H1 (cell line): Measurements from ENCODE around the gene TBC1D12. TPM values are rescaled to one million over a fixed set of nuclear protein-coding genes. Genes with fewer than 3 reads are reported as not detected.

Experiments
- CTCF ChIA-PET: fragments of 300-600 bp; sonication (Branson Sonifier 250); formaldehyde crosslinking; loops from one replicate; lab custom pipeline; 2021; ENCODE audit not compliant: partially characterized antibody; lab: Charles Lee
- POLR2A ChIA-PET: fragments of 300-600 bp; sonication (Branson Sonifier 250); formaldehyde crosslinking; loops from one replicate; lab custom pipeline; 2021; ENCODE audit warnings: inconsistent platforms; ENCODE audit not compliant: partially characterized antibody; lab: Charles Lee
- DNase-seq, 2 experiments: peaks; one replicate each; pipeline versions ENCODE4 v3.0.0 to v3.0.0-alpha.2; 2010 to 2022; ENCODE audit warnings: low spot score in 2 of 2, low read depth in 1 of 2, mixed read lengths in 1 of 2
- FAIRE-seq: peaks from 2 replicates; lab custom pipeline; 2011; peaks lifted over from hg19 to GRCh38; lab: Jason Lieb, UNC
- H2AFZ ChIP-seq: 2 replicates; pipeline ENCODE4 v1.8.1; 2012; ENCODE audit warnings: low read length, inconsistent platforms
- H2AK5ac ChIP-seq: 2 replicates; pipeline ENCODE4 v1.6.1; 2013; ENCODE audit warnings: low read depth, low read length
- H2BK120ac ChIP-seq: replicated peaks from 2 replicates; pipeline ENCODE3; 2013; ENCODE audit warnings: low read depth, low read length, inconsistent platforms
- H2BK12ac ChIP-seq: 2 replicates; pipeline ENCODE4 v1.6.1; 2013; ENCODE audit warnings: low read depth, low read length
- H2BK15ac ChIP-seq: 2 replicates; pipeline ENCODE4 v1.6.1; 2013; ENCODE audit warnings: low read length
- H2BK20ac ChIP-seq: 2 replicates; pipeline ENCODE4 v1.6.1; 2013; ENCODE audit warnings: low read length
- H2BK5ac ChIP-seq: 2 replicates; pipeline ENCODE4 v1.6.1; 2013; ENCODE audit warnings: low read depth, low read length
- H3K14ac ChIP-seq: 2 replicates; pipeline ENCODE4 v1.6.1; 2013; ENCODE audit warnings: inconsistent platforms; ENCODE audit not compliant: insufficient read length
- H3K18ac ChIP-seq: 2 replicates; pipeline ENCODE4 v1.6.1; 2013; ENCODE audit warnings: low read length; ENCODE audit errors: extremely low read depth
- H3K23ac ChIP-seq: 2 replicates; pipeline ENCODE4 v1.6.1; 2013; ENCODE audit warnings: inconsistent platforms; ENCODE audit not compliant: insufficient read length
- H3K23me2 ChIP-seq: 2 replicates; pipeline ENCODE4 v1.6.1; 2013; ENCODE audit warnings: low read depth, low read length
- H3K27ac ChIP-seq: 2 replicates; pipeline ENCODE4 v1.6.1; 2011; ENCODE audit warnings: low read depth, low read length, inconsistent platforms
- H3K27me3 ChIP-seq, 4 experiments: replicated peaks in 1 of 4; 1 replicate in 1 of 4; 2 replicates in 3 of 4; pipeline versions ENCODE4 v1.6.1 to v1.8.1; 2011 to 2013; ENCODE audit warnings: low read length in 3 of 4, mild to moderate bottlenecking in 3 of 4, inconsistent platforms in 2 of 4, mixed read lengths in 2 of 4, moderate library complexity in 1 of 4; ENCODE audit not compliant: control insufficient read depth in 3 of 4, insufficient read depth in 3 of 4; ENCODE audit errors: extremely low read depth in 1 of 4
- H3K36me3 ChIP-seq, 4 experiments: 2 replicates each; pipeline versions ENCODE4 v1.6.1 to v1.8.1; 2011 to 2013; ENCODE audit warnings: mild to moderate bottlenecking in 4 of 4, low read length in 3 of 4, moderate library complexity in 2 of 4, control low read depth in 1 of 4, inconsistent platforms in 1 of 4; ENCODE audit not compliant: insufficient read depth in 4 of 4, control insufficient read depth in 2 of 4
- H3K4ac ChIP-seq: replicated peaks from 2 replicates; pipeline ENCODE3; 2013; ENCODE audit warnings: low read length, low read depth, mixed read lengths, inconsistent platforms; ENCODE audit not compliant: insufficient read length
- H3K4me1 ChIP-seq, 4 experiments: replicated peaks in 1 of 4; 1 replicate in 1 of 4; 2 replicates in 3 of 4; pipeline versions ENCODE4 v1.6.1 to v1.8.1; 2011 to 2013; ENCODE audit warnings: low read length in 3 of 4, inconsistent platforms in 2 of 4, mixed read lengths in 1 of 4; ENCODE audit not compliant: insufficient read depth in 4 of 4, control insufficient read depth in 3 of 4
- H3K4me2 ChIP-seq, 2 experiments: 2 replicates each; pipeline versions ENCODE4 v1.6.1 to v1.8.1; 2011 to 2013; ENCODE audit warnings: low read depth in 2 of 2, low read length in 2 of 2, control low read depth in 1 of 2, inconsistent platforms in 1 of 2, mild to moderate bottlenecking in 1 of 2; ENCODE audit not compliant: insufficient read depth in 1 of 2
- H3K4me3 ChIP-seq, 4 experiments: fragments of 200-600, 300-600 bp in 1 of 4; sonication (generic), shearing (Covaris generic), sonication (Bioruptor Twin) in 1 of 4; 2 replicates each; pipeline versions ENCODE4 v1.5.1 to v1.8.1; 2011 to 2016; ENCODE audit warnings: low read length in 4 of 4, low read depth in 3 of 4, control low read depth in 2 of 4, inconsistent platforms in 2 of 4, mild to moderate bottlenecking in 2 of 4, mixed read lengths in 1 of 4, moderate library complexity in 1 of 4; ENCODE audit not compliant: insufficient read depth in 2 of 4; ENCODE audit errors: extremely low read depth in 1 of 4
- H3K56ac ChIP-seq: replicated peaks from 2 replicates; pipeline ENCODE3; 2013; ENCODE audit warnings: low read depth, mild to moderate bottlenecking, mixed read lengths, low read length, inconsistent platforms; ENCODE audit not compliant: insufficient read length
- H3K79me1 ChIP-seq: 2 replicates; pipeline ENCODE4 v1.6.1; 2013; ENCODE audit warnings: low read depth, low read length, control low read depth
- H3K79me2 ChIP-seq, 2 experiments: 2 replicates each; pipeline versions ENCODE4 v1.6.1 to v1.8.1; 2012 to 2013; ENCODE audit warnings: low read length in 2 of 2, mild to moderate bottlenecking in 2 of 2, inconsistent platforms in 1 of 2; ENCODE audit not compliant: insufficient read depth in 2 of 2, control insufficient read depth in 1 of 2
- H3K9ac ChIP-seq, 4 experiments: replicated peaks in 1 of 4; 1 replicate in 1 of 4; 2 replicates in 3 of 4; pipeline versions ENCODE4 v1.6.1 to v1.8.1; 2011 to 2013; ENCODE audit warnings: low read depth in 3 of 4, low read length in 3 of 4, control low read depth in 2 of 4, mild to moderate bottlenecking in 2 of 4, moderate library complexity in 2 of 4, inconsistent platforms in 1 of 4; ENCODE audit errors: extremely low read depth in 1 of 4
- H3K9me3 ChIP-seq, 2 experiments: 2 replicates each; pipeline versions ENCODE4 v1.6.1 to v1.8.1; 2012 to 2013; ENCODE audit warnings: mild to moderate bottlenecking in 2 of 2, moderate library complexity in 2 of 2, control low read depth in 1 of 2, inconsistent platforms in 1 of 2, low read depth in 1 of 2, low read length in 1 of 2, mixed read lengths in 1 of 2; ENCODE audit not compliant: insufficient read depth in 2 of 2
- H4K20me1 ChIP-seq, 2 experiments: replicated peaks in 1 of 2; 2 replicates each; pipeline versions ENCODE3 to v1.8.1; 2011 to 2013; ENCODE audit warnings: inconsistent platforms in 2 of 2, low read length in 2 of 2, mild to moderate bottlenecking in 1 of 2; ENCODE audit not compliant: insufficient read depth in 2 of 2, control insufficient read depth in 1 of 2
- H4K5ac ChIP-seq: 2 replicates; pipeline ENCODE4 v1.6.1; 2013; ENCODE audit warnings: low read length, low read depth, mixed read lengths, inconsistent platforms; ENCODE audit not compliant: insufficient read length
- H4K8ac ChIP-seq: 2 replicates; pipeline ENCODE4 v1.8.0; 2013; ENCODE audit warnings: mild to moderate bottlenecking, moderate library complexity, low read length, inconsistent platforms; ENCODE audit not compliant: insufficient read depth; ENCODE audit errors: extremely low read depth
- H4K91ac ChIP-seq: replicated peaks from 2 replicates; pipeline ENCODE3; 2013; ENCODE audit warnings: low read length, mixed read lengths, inconsistent platforms; ENCODE audit not compliant: insufficient read length
- ASH2L ChIP-seq: fragments of 200-600, 300-600 bp; sonication (generic); IDR thresholded peaks from one replicate; pipeline ENCODE4 v1.7.1; 2017; ENCODE audit warnings: low read length
- CHD1 ChIP-seq: IDR thresholded peaks from 2 replicates; pipeline ENCODE4 v1.6.1; 2012; ENCODE audit warnings: low read depth, low read length, improper control_type of control experiment
- CREB1 ChIP-seq: IDR thresholded peaks from 2 replicates; pipeline ENCODE4 v1.6.1; 2012; ENCODE audit warnings: inconsistent platforms
- EP300 ChIP-seq, 2 experiments: IDR thresholded peaks; 1 replicate in 1 of 2; 2 replicates in 1 of 2; pipeline ENCODE4 v1.6.1; 2011 to 2012; ENCODE audit warnings: low read depth in 2 of 2, low read length in 2 of 2, mild to moderate bottlenecking in 2 of 2, borderline replicate concordance in 1 of 2, inconsistent platforms in 1 of 2, moderate library complexity in 1 of 2
- EZH2 ChIP-seq: fragments of 200-600 bp; sonication (generic); IDR thresholded peaks from 2 replicates; pipeline ENCODE4 v1.7.1; 2012; ENCODE audit warnings: low read depth, mild to moderate bottlenecking, moderate library complexity, low read length, inconsistent platforms; ENCODE audit not compliant: severe bottlenecking
- HDAC2 ChIP-seq, 2 experiments: fragments of 300-600 bp in 1 of 2; sonication (generic) in 1 of 2; IDR thresholded peaks; 2 replicates each; pipeline ENCODE4 v1.6.1; 2011 to 2012; ENCODE audit warnings: low read depth in 2 of 2, low read length in 2 of 2, mild to moderate bottlenecking in 2 of 2, moderate library complexity in 2 of 2, borderline replicate concordance in 1 of 2, inconsistent platforms in 1 of 2
- POLR2AphosphoS5 ChIP-seq: IDR thresholded peaks from 2 replicates; pipeline ENCODE4 v1.6.1; 2011; ENCODE audit warnings: low read depth, low read length
- SIN3A ChIP-seq, 2 experiments: IDR thresholded peaks in 1 of 2; conservative IDR thresholded peaks in 1 of 2; 2 replicates each; pipeline ENCODE4 v1.6.1; 2011 to 2012; ENCODE audit warnings: low read length in 2 of 2, improper control_type of control experiment in 1 of 2, low read depth in 1 of 2, mild to moderate bottlenecking in 1 of 2
- SUZ12 ChIP-seq: fragments of 200-600 bp; sonication (generic); IDR thresholded peaks from 2 replicates; pipeline ENCODE4 v1.6.1; 2012; ENCODE audit warnings: mild to moderate bottlenecking, inconsistent platforms, low read length, moderate library complexity, mixed read lengths
- TBP ChIP-seq: IDR thresholded peaks from 2 replicates; pipeline ENCODE4 v1.6.1; 2011; ENCODE audit warnings: low read depth, low read length, improper control_type of control experiment
- WGBS, 2 experiments: shearing (Covaris generic) in 1 of 2; methylation state at CpG; one replicate each; pipeline versions ENCODE4 v1.1.6 to v1.1.7; 2013 to 2015; ENCODE audit warnings: low lambda C conversion rate in 2 of 2, mixed read lengths in 2 of 2, inconsistent platforms in 1 of 2, low coverage in 1 of 2, missing lambda C conversion rate in 1 of 2; ENCODE audit not compliant: insufficient replicate concordance in 2 of 2, insufficient coverage in 1 of 2, insufficient read length in 1 of 2; ENCODE audit errors: extremely low coverage in 1 of 2, missing lambda C conversion rate in 1 of 2; 5-methylcytosine and 5-hydroxymethylcytosine counted together
- polyA plus RNA-seq, 7 experiments: library from polyadenylated mRNA; depleted of rRNA in 3 of 7; stranded (reverse) in 5 of 7; unstranded in 2 of 7; fragments of >200 nt in 5 of 7; fragments of 200-250 nt in 2 of 7; gene quantifications; 1 replicate in 5 of 7; 2 replicates in 1 of 7; 4 replicates in 1 of 7; pipeline versions ENCODE4 v1.2.1 to v1.2.3, GENCODE V29; 2011 to 2013; ENCODE audit warnings: missing spikeins in 2 of 7, mixed read lengths in 2 of 7
- total RNA-seq: library from RNA; stranded (reverse); fragmentation: NEBNext Ultra II Directional; extraction: Animal tissue kit (Norgen Biotek cat#: 25700); gene quantifications from 2 replicates; pipeline ENCODE4 v1.2.1, GENCODE V29; 2021

TBC1D12 gene
- total and polyA plus RNA-seq, 2 of the 8 experiments (the other 6 are each of a cell fraction or from before 2014, with no cell fraction given) = 1.1 to 3.2 TPM

GRCh38 chr10:94403380-94404213 lies 1.3 kb downstream of the TBC1D12 start:
- no peak overlapping the region for H3K14ac ChIP-seq
- ChIA-PET CTCF (interaction anchor here (0.6 to 3.4 kb wide), 5 partner anchors 36 to 79 kb away, joined by 3 to 10 read pairs (median 3); no protein-coding TSS in a partner anchor), POLR2A (interaction anchor here (1.1 kb wide), 1 partner anchor 19 kb away, joined by 3 read pairs; no protein-coding TSS in a partner anchor)
- H2BK5ac ChIP-seq = no peak overlapping the region
- no peak overlapping the region for H3K18ac ChIP-seq
- no peaks in the 10 kb centered on the region for H3K36me3 ChIP-seq
- FAIRE-seq (no peak), DNase-seq (peak in 1 of 2 experiments; percentile 75)
- no peaks in the 10 kb centered on the region for H3K79me1 ChIP-seq
- peak overlapping the region in 1 of 4 experiments; percentile 83; a peak in 2 of 7 replicates for H3K9ac ChIP-seq
- no peak overlapping the region for H2AK5ac ChIP-seq
- no peak overlapping the region for H3K23ac ChIP-seq
- H3K23me2 ChIP-seq = peaks cover 12% of the 10 kb centered on the region
- H2BK15ac ChIP-seq = no peak overlapping the region
- H4K5ac ChIP-seq = no peak overlapping the region
- no peak overlapping the region for H3K4ac ChIP-seq
- no peak overlapping the region for H4K8ac ChIP-seq
- peaks cover 1 to 24% (median 16%) of the 10 kb centered on the region in 4 experiments for H3K27me3 ChIP-seq
- no peak overlapping the region for H2BK20ac ChIP-seq
- H3K9me3 ChIP-seq = no peaks in the 10 kb centered on the region
- peaks cover 0 to 4% (median under 1%) of the 10 kb centered on the region in 4 experiments; a peak in 2 of 7 replicates for H3K4me1 ChIP-seq
- peaks cover 0 to 2% of the 10 kb centered on the region in 2 experiments for H4K20me1 ChIP-seq
- H4K91ac ChIP-seq = no peak overlapping the region
- H2BK120ac ChIP-seq = no peak overlapping the region
- H3K56ac ChIP-seq = no peak overlapping the region
- no peaks in the 10 kb centered on the region for H3K79me2 ChIP-seq
- no peak overlapping the region for H3K27ac ChIP-seq
- H3K4me2 ChIP-seq = peak overlapping the region; percentile 84 to 88
- H3K4me3 ChIP-seq = peak overlapping the region; percentile 58 to 89 (median 66)
- H2AFZ ChIP-seq = peak overlapping the region; percentile 20; the same call in 1 of the 2 replicates
- WGBS, 2 experiments = 3% methylated on average over 46 of the region's 51 CpGs; no CpG with 5 or more reads in 1 of the 2 experiments
- no peak overlapping the region for H2BK12ac ChIP-seq
- TF ChIP-seq EP300 (IDR thresholded peaks at IDR 0.05; ENCODE audit: borderline replicate concordance in 1 of 2, low read depth in 2 of 2, low read length in 2 of 2) = no peak
- no peak for TF ChIP-seq CREB1
- TF ChIP-seq EZH2 = peak; percentile 79
- TF ChIP-seq HDAC2 (IDR thresholded peaks at IDR 0.05; ENCODE audit: borderline replicate concordance in 1 of 2, low read depth in 2 of 2, low read length in 2 of 2) = no peak
- TF ChIP-seq ASH2L = peak; percentile 85
- TF ChIP-seq TBP = no peak
- TF ChIP-seq CHD1 = no peak
- TF ChIP-seq POLR2AphosphoS5 = no peak
- 0 out of 4 replicates have a peak, but pooled peaks of 1 of the 2 experiments have one; percentile 8 for TF ChIP-seq SIN3A (conservative IDR thresholded peaks at IDR 0.05 in 1 of 2, IDR thresholded peaks at IDR 0.05 in 1 of 2; ENCODE audit: low read depth in 1 of 2, low read length in 2 of 2)
- peak; percentile 81 for TF ChIP-seq SUZ12
